GM23248 (cell line): ENCODE measurements around the gene ZFAND3.

Experiments
- EZH2 ChIP-seq: fragments of 200-600 bp; sonication (generic); IDR thresholded peaks from 2 replicates; pipeline ENCODE4 v1.6.1; 2018; ENCODE audit warnings: antibody characterized with exemption, mild to moderate bottlenecking; ENCODE audit not compliant: insufficient read depth, poor library complexity, severe bottlenecking
- EZH2phosphoT487 ChIP-seq: fragments of 200-600 bp; sonication (generic); IDR thresholded peaks from 2 replicates; pipeline ENCODE4 v1.6.1; 2018; ENCODE audit warnings: antibody characterized with exemption, moderate library complexity, mild to moderate bottlenecking, low read depth; ENCODE audit not compliant: insufficient read depth

DNA sequence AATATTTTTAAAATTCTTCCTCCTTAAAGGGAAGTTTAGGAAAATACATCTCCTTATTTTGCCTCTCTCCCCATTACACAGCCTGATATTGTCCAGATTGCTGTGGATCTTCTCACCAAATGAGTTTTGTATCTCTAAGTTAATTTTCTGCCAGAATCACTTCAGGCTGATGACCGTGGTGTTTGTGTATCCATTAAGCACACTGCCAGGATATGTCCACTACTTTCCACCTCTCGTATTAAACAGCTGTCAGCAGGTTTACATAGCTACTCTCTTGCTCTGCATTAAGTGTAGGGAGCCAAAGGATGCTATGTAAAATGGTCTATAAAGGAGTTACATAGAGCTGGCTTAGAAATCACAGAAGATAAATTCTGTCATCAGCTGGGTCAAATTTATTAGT is 201.1 kb downstream of the ZFAND3 start:
- TF ChIP-seq EZH2phosphoT487, result no peak
- no peak for TF ChIP-seq EZH2
